HG03439 (cell line): ENCODE results near the gene IFITM1.
"Not testable (repeated sequence)": the region's sequence is repeated elsewhere in the genome, so short reads cannot be mapped to it uniquely, and the experiment has no call there.

ENCODE experiments used
- ATAC-seq: cut with Tn5 transposase; IDR thresholded peaks from one replicate; pipeline ENCODE4 v1.9.1; 2021; ENCODE audit warnings: mild to moderate bottlenecking, moderate library complexity; ENCODE audit not compliant: unreplicated experiment

IFITM1 gene

GRCh38 chr11:282630-283360 is 31.0 kb upstream of the IFITM1 start:
- ATAC-seq = no peak

GRCh38 chr11:283405-284104 is 30.3 kb upstream of the IFITM1 start:
- no peak for ATAC-seq

GRCh38 chr11:284105-285020 is 29.5 kb upstream of the IFITM1 start:
- no peak for ATAC-seq

GRCh38 chr11:285021-285893 is 28.6 kb upstream of the IFITM1 start:
- ATAC-seq = no peak

- no peak for ATAC-seq
Measured at GRCh38 chr11:285894-286220, 28.0 kb upstream of the IFITM1 start.

- not testable (repeated sequence) for ATAC-seq
Measured at GRCh38 chr11:286977-287820, 26.6 kb upstream of the IFITM1 start.

- ATAC-seq = no peak
Measured at GRCh38 chr11:287821-288477, 25.9 kb upstream of the IFITM1 start.

- no peak for ATAC-seq
Measured at GRCh38 chr11:288478-289397, 25.1 kb upstream of the IFITM1 start, which contains the start of gene PGGHG. Gene PGGHG (plus strand): TSS chr11:289126. CDS start chr11:289817, 691 bp downstream.

- ATAC-seq = no peak
Measured at GRCh38 chr11:289398-289711, 24.5 kb upstream of the IFITM1 start.

GRCh38 chr11:289712-290620 is 23.9 kb upstream of the IFITM1 start:
- ATAC-seq = no peak

GRCh38 chr11:290621-291231 is 23.1 kb upstream of the IFITM1 start:
- ATAC-seq = no peak

- no peak for ATAC-seq
Measured at GRCh38 chr11:291281-292210, 22.3 kb upstream of the IFITM1 start.

- no peak for ATAC-seq
Measured at GRCh38 chr11:292211-293121, 21.4 kb upstream of the IFITM1 start.

- no peak for ATAC-seq
Measured at GRCh38 chr11:293271-293851, 20.5 kb upstream of the IFITM1 start.
